Neural progenitor cell (in vitro differentiated cells): ENCODE measurements around the gene CFL1.

Experiments
- EZH2 ChIP-seq: fragments of 200-600 bp; sonication (generic); IDR thresholded peaks from 2 replicates; pipeline ENCODE4 v1.6.1; 2017; ENCODE audit warnings: antibody characterized with exemption, mild to moderate bottlenecking, moderate library complexity
- EZH2phosphoT487 ChIP-seq: fragments of 200-600 bp; sonication (generic); IDR thresholded peaks from 2 replicates; pipeline ENCODE4 v1.6.1; 2017; ENCODE audit warnings: antibody characterized with exemption
- TF ChIP-seq, protein P1 (sequence below): fragments of 200-600 bp; sonication (generic); IDR thresholded peaks from 2 replicates; pipeline ENCODE4 v1.5.1; 2017; ENCODE audit warnings: antibody characterized with exemption, mild to moderate bottlenecking

GRCh38 chr11:65849366-65849765 lies 8.6 kb downstream of the CFL1 start:
- TF ChIP-seq, protein P1, sequence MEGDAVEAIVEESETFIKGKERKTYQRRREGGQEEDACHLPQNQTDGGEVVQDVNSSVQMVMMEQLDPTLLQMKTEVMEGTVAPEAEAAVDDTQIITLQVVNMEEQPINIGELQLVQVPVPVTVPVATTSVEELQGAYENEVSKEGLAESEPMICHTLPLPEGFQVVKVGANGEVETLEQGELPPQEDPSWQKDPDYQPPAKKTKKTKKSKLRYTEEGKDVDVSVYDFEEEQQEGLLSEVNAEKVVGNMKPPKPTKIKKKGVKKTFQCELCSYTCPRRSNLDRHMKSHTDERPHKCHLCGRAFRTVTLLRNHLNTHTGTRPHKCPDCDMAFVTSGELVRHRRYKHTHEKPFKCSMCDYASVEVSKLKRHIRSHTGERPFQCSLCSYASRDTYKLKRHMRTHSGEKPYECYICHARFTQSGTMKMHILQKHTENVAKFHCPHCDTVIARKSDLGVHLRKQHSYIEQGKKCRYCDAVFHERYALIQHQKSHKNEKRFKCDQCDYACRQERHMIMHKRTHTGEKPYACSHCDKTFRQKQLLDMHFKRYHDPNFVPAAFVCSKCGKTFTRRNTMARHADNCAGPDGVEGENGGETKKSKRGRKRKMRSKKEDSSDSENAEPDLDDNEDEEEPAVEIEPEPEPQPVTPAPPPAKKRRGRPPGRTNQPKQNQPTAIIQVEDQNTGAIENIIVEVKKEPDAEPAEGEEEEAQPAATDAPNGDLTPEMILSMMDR, result no peak
- TF ChIP-seq EZH2phosphoT487 (no peak), EZH2 (no peak)
